ENCODE data around the gene MRPL53.
A peak's percentile ranks its signal among the peaks of the same experiment; 100 is the strongest.
"Not testable (repeated sequence)": the region's sequence is repeated elsewhere in the genome, so short reads cannot be mapped to it uniquely, and the experiment has no call there.

The MRPL53 gene

GRCh38 chr2:74486141-74486540 lies 13.7 kb upstream of the MRPL53 start (continued):
- TF ChIP-seq ZNF391 (tag by site-specific recombination; IDR thresholded peaks at IDR 0.05; ENCODE audit: borderline replicate concordance, low read depth) (no peak), ZNF366 (tag by site-specific recombination; conservative IDR thresholded peaks at IDR 0.05) (no peak)

GRCh38 chr2:74483675-74484164 lies 11.2 kb upstream of the MRPL53 start:
- CTCF ChIA-PET: interaction anchor here (0.6 to 5.0 kb wide), 17 partner anchors 9 to 135 kb away, joined by 3 to 72 read pairs (median 5); partner anchors contain the start of genes AUP1, HTRA2 and MRPL53

GRCh38 chr2:74482801-74483674 lies 10.6 kb upstream of the MRPL53 start, which contains the start of the genes CCDC142 and TTC31:
Gene CCDC142, minus strand, starts transcription at chr2:74482998. Its CDS starts 161 bp downstream, at chr2:74482837.
Gene TTC31, plus strand, starts transcription at chr2:74483081. Its CDS starts 15 bp downstream, at chr2:74483096.
- Histone ChIP-seq H3K36me3 (ENCODE audit: control insufficient read depth in 2 of 2, insufficient read depth in 1 of 2, low read length in 2 of 2) (peaks cover 41 to 47% of the 10 kb centered on the region in 2 experiments), H3K4me3 (ENCODE audit: low read depth, low read length) (peak within 1 kb of the TSS; percentile 92), H3K27ac (ENCODE audit: extremely low read depth, low read depth, low read length) (peak within 1 kb of the TSS; percentile 74), H3K4me1 (ENCODE audit: control insufficient read depth, insufficient read depth, low read length) (no peaks in the 10 kb centered on the region), H3K9me3 (ENCODE audit: control insufficient read depth, insufficient read depth, low read depth, low read length) (no peaks in the 10 kb centered on the region)
- CTCF ChIA-PET: interaction anchor here (0.7 to 5.0 kb wide), 20 partner anchors 8 to 136 kb away, joined by 3 to 72 read pairs (median 4); partner anchors contain the start of genes AUP1, HTRA2 and MRPL53
- POLR2A ChIA-PET: interaction anchor here (1.0 to 4.0 kb wide), 16 partner anchors 11 to 746 kb away, joined by 3 to 37 read pairs (median 4); partner anchors contain the start of genes AUP1, DQX1, HTRA2 and INO80B
- TF ChIP-seq ZNF155 (tag by site-specific recombination; IDR thresholded peaks at IDR 0.05) (no peak), ZNF175 (tag by site-specific recombination; IDR thresholded peaks at IDR 0.05) (no peak), SALL2 (tag by site-specific recombination; IDR thresholded peaks at IDR 0.05; ENCODE audit: borderline replicate concordance) (no peak), ZFHX2 (tag by site-specific recombination; conservative IDR thresholded peaks at IDR 0.05) (0 out of 2 replicates have a peak, but pooled peaks have one; percentile 4), ZBTB48 (tag by site-specific recombination; IDR thresholded peaks at IDR 0.05) (no peak; the same call in 1 of the 2 replicates), ZNF24 (tag by site-specific recombination; IDR thresholded peaks at IDR 0.05) (no peak; the same call in 1 of the 2 replicates), REPIN1 (tag by site-specific recombination; IDR thresholded peaks at IDR 0.05; ENCODE audit: low read depth) (no peak), BCL6B (tag by site-specific recombination; IDR thresholded peaks at IDR 0.05) (no peak), ZNF518A (tag by site-specific recombination; conservative IDR thresholded peaks at IDR 0.05; ENCODE audit: low read depth) (peak; percentile 87), ZNF138 (tag by site-specific recombination; IDR thresholded peaks at IDR 0.05; ENCODE audit: borderline replicate concordance) (no peak), OSR2 (tag by site-specific recombination; IDR thresholded peaks at IDR 0.05) (no peak), ZFP37 (tag by site-specific recombination; IDR thresholded peaks at IDR 0.05) (no peak), ZNF433 (tag by site-specific recombination; IDR thresholded peaks at IDR 0.05; ENCODE audit: low read depth) (no peak), ZNF837 (tag by site-specific recombination; IDR thresholded peaks at IDR 0.05) (no peak), ZNF146 (tag by site-specific recombination; IDR thresholded peaks at IDR 0.05) (no peak)
- TF ChIP-seq, protein P1, sequence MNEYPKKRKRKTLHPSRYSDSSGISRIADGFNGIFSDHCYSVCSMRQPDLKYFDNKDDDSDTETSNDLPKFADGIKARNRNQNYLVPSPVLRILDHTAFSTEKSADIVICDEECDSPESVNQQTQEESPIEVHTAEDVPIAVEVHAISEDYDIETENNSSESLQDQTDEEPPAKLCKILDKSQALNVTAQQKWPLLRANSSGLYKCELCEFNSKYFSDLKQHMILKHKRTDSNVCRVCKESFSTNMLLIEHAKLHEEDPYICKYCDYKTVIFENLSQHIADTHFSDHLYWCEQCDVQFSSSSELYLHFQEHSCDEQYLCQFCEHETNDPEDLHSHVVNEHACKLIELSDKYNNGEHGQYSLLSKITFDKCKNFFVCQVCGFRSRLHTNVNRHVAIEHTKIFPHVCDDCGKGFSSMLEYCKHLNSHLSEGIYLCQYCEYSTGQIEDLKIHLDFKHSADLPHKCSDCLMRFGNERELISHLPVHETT (tag by site-specific recombination; IDR thresholded peaks at IDR 0.05): no peak
- TF ChIP-seq, protein P2, sequence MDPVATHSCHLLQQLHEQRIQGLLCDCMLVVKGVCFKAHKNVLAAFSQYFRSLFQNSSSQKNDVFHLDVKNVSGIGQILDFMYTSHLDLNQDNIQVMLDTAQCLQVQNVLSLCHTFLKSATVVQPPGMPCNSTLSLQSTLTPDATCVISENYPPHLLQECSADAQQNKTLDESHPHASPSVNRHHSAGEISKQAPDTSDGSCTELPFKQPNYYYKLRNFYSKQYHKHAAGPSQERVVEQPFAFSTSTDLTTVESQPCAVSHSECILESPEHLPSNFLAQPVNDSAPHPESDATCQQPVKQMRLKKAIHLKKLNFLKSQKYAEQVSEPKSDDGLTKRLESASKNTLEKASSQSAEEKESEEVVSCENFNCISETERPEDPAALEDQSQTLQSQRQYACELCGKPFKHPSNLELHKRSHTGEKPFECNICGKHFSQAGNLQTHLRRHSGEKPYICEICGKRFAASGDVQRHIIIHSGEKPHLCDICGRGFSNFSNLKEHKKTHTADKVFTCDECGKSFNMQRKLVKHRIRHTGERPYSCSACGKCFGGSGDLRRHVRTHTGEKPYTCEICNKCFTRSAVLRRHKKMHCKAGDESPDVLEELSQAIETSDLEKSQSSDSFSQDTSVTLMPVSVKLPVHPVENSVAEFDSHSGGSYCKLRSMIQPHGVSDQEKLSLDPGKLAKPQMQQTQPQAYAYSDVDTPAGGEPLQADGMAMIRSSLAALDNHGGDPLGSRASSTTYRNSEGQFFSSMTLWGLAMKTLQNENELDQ (tag by site-specific recombination; IDR thresholded peaks at IDR 0.05; ENCODE audit: low read depth): no peak

More at GRCh38 chr2:74483675-74484164, 11.2 kb upstream of the MRPL53 start:
- Histone ChIP-seq H3K4me3 (ENCODE audit: low read depth, low read length) (peak overlapping the region; percentile 92), H3K36me3 (ENCODE audit: control insufficient read depth in 2 of 2, insufficient read depth in 1 of 2, low read length in 2 of 2) (peaks cover 34 to 49% of the 10 kb centered on the region in 2 experiments), H3K27ac (ENCODE audit: extremely low read depth, low read depth, low read length) (peak overlapping the region; percentile 74; the same call in 1 of the 2 replicates)
- H3K4me1 ChIP-seq (ENCODE audit: control insufficient read depth, insufficient read depth, low read length); H3K9me3 ChIP-seq (ENCODE audit: control insufficient read depth, insufficient read depth, low read depth, low read length): not testable (repeated sequence)
- TF ChIP-seq ZNF121 (tag by site-specific recombination; IDR thresholded peaks at IDR 0.05): peak; percentile 95
- POLR2A ChIA-PET: interaction anchor here (0.6 to 4.0 kb wide), 11 partner anchors 18 to 746 kb away, joined by 3 to 37 read pairs (median 4); partner anchors contain the start of genes AUP1, DQX1, HTRA2 and INO80B

Measured in HEK293 (cell line).